ENCODE measurements around the gene BHLHE41. TPM values are rescaled to one million over a fixed set of nuclear protein-coding genes. Genes with fewer than 3 reads are reported as not detected.

The BHLHE41 gene
- total and polyA plus RNA-seq, 2 of the 4 experiments (the other 2 are of a cell fraction): 0.72 to 3.8 TPM

- in situ Hi-C loops (cut with MboI; ENCODE audit: low sequenced_read_pairs) (no loop called here), intact Hi-C loops (cut with micrococcal nuclease) (no loop called here), dilution Hi-C loops (cut with HindIII; ENCODE audit: low sequenced_read_pairs, unreplicated experiment) (no loop called here)
- Histone ChIP-seq H2BK20ac (ENCODE audit: low read depth, low read length) (no peak overlapping the region), H4K20me1 (ENCODE audit: insufficient read depth, low read length) (no peaks in the 10 kb centered on the region), H4K8ac (ENCODE audit: low read depth in 2 of 2, low read length in 2 of 2) (no peak overlapping the region), H3K14ac (replicated peaks; ENCODE audit: low read depth, low read length) (no peak overlapping the region), H2BK5ac (ENCODE audit: low read depth, low read length, poor library complexity, severe bottlenecking) (no peak overlapping the region), H3K27ac (ENCODE audit: insufficient read depth, low read length) (no peak overlapping the region), H2BK15ac (ENCODE audit: low read depth, low read length) (no peak overlapping the region), H3K4me2 (ENCODE audit: low read depth, low read length) (no peak overlapping the region), H3K4me1 (ENCODE audit: control insufficient read depth, insufficient read depth, low read length) (peaks cover 12% of the 10 kb centered on the region), H3K4me3 (ENCODE audit: insufficient read depth, low read depth, low read length) (no peak overlapping the region), H3K36me3 (ENCODE audit: control insufficient read depth, insufficient read depth, low read length) (no peaks in the 10 kb centered on the region), H2AFZ (replicated peaks; ENCODE audit: low read length, poor library complexity) (no peak overlapping the region), H3K23ac (ENCODE audit: low read depth, low read length) (no peak overlapping the region), H2AK9ac (replicated peaks; ENCODE audit: low read depth, low read length, poor library complexity) (no peak overlapping the region), H3K9me3 (ENCODE audit: control insufficient read depth, insufficient read depth, low read length) (no peaks in the 10 kb centered on the region), H3K27me3 (ENCODE audit: control insufficient read depth, insufficient read depth, low read length) (peaks cover 11% of the 10 kb centered on the region), H3K9ac (ENCODE audit: low read depth, low read length) (no peak overlapping the region), H3K9me1 (ENCODE audit: insufficient read depth, low read length) (peaks cover 9% of the 10 kb centered on the region), H3K79me1 (ENCODE audit: low read depth in 1 of 2, low read length in 2 of 2) (no peaks in the 10 kb centered on the region), H2BK120ac (ENCODE audit: low read depth, low read length) (no peak overlapping the region), H4K5ac (ENCODE audit: low read depth, low read length) (no peak overlapping the region), H4K91ac (ENCODE audit: insufficient read depth, low read depth, low read length) (no peak overlapping the region), H2AK5ac (ENCODE audit: low read depth, low read length) (no peak overlapping the region), H3K56ac (ENCODE audit: extremely low read depth, insufficient read depth, low read length) (no peak overlapping the region), H3K18ac (ENCODE audit: low read depth, low read length) (no peak overlapping the region), H3K4ac (ENCODE audit: low read depth, low read length) (no peak overlapping the region)
- DNase-seq (no peak), ATAC-seq (ENCODE audit: low read depth) (no peak)
- no CpG with 5 or more reads among the region's 7 CpGs for WGBS, 2 experiments (ENCODE audit: extremely low coverage in 2 of 2, insufficient read length in 1 of 2)
- BruUV-seq (replicated peaks): no TSS peak
- ChIA-PET CTCF (no interaction called here), POLR2A (ENCODE audit: unreplicated experiment) (no interaction called here)
- no peak for TF ChIP-seq MAZ (IDR thresholded peaks at IDR 0.05; ENCODE audit: borderline replicate concordance, low read depth, low read length)
- no peak for TF ChIP-seq SMC3 (IDR thresholded peaks at IDR 0.05; ENCODE audit: low read depth, low read length)
- TF ChIP-seq NFE2L2 (IDR thresholded peaks at IDR 0.05; ENCODE audit: low read depth, low read length): no peak
- no peak for TF ChIP-seq MAFK (IDR thresholded peaks at IDR 0.05; ENCODE audit: low read depth, low read length)
- TF ChIP-seq BHLHE40 (IDR thresholded peaks at IDR 0.05; ENCODE audit: low read depth, low read length): no peak
- no peak for TF ChIP-seq RAD21 (IDR thresholded peaks at IDR 0.05; ENCODE audit: low read length)
- no peak for TF ChIP-seq MXI1 (IDR thresholded peaks at IDR 0.05; ENCODE audit: borderline replicate concordance, low read depth, low read length)
- TF ChIP-seq USF2 (IDR thresholded peaks at IDR 0.05; ENCODE audit: low read depth, low read length): no peak
- TF ChIP-seq RCOR1 (IDR thresholded peaks at IDR 0.05; ENCODE audit: insufficient replicate concordance, low read length): no peak
- TF ChIP-seq RFX5 (IDR thresholded peaks at IDR 0.05; ENCODE audit: low read depth, low read length): no peak
- TF ChIP-seq POLR2A (IDR thresholded peaks at IDR 0.05; ENCODE audit: low read depth, low read length): no peak
- no peak for TF ChIP-seq FOS (IDR thresholded peaks at IDR 0.05; ENCODE audit: low read depth, low read length)
- TF ChIP-seq CHD1 (IDR thresholded peaks at IDR 0.05; ENCODE audit: low read depth, low read length): no peak
Measured at GRCh38 chr12:26148291-26148690, 23.5 kb upstream of the BHLHE41 start.
